Gastroesophageal sphincter (tissue), 3 donors: ENCODE results near the gene MEP1B.

Source experiments
- CTCF ChIP-seq, 4 experiments: fragments of 200-600 bp in 2 of 4; fragments of 450-650 bp in 2 of 4; sonication (generic) in 1 of 4; IDR thresholded peaks; one replicate each; pipeline ENCODE4 v1.5.1; 2017 to 2019; ENCODE audit warnings: antibody characterized with exemption in 4 of 4, mild to moderate bottlenecking in 2 of 4, moderate library complexity in 2 of 4
- EP300 ChIP-seq: sonication (generic); formaldehyde crosslinking; IDR thresholded peaks from one replicate; pipeline ENCODE4 v1.6.1; 2017; ENCODE audit warnings: antibody characterized with exemption, mild to moderate bottlenecking
- POLR2A ChIP-seq, 2 donors: fragments of 450-650 bp; IDR thresholded peaks; one replicate each; pipeline ENCODE4 v1.6.1; 2017; ENCODE audit warnings: antibody characterized with exemption in 2 of 2, mild to moderate bottlenecking in 2 of 2, moderate library complexity in 1 of 2
- POLR2AphosphoS5 ChIP-seq: sonication (generic); formaldehyde crosslinking; IDR thresholded peaks from one replicate; pipeline ENCODE4 v1.6.1; 2017; ENCODE audit warnings: antibody characterized with exemption

- no peak for TF ChIP-seq POLR2AphosphoS5
- no peak for TF ChIP-seq CTCF (IDR thresholded peaks at IDR 0.05)
- no peak for TF ChIP-seq POLR2A (IDR thresholded peaks at IDR 0.05)
- no peak for TF ChIP-seq EP300
Observed at GRCh38 chr18:32219431-32220018, 29.7 kb downstream of the MEP1B start.
